Upper lobe of right lung (tissue), 1 donor: ENCODE measurements around the gene RCAN1. TPM values are rescaled to one million over a fixed set of nuclear protein-coding genes. Genes with fewer than 3 reads are reported as not detected.

Source experiments
- ATAC-seq: fragments of 200-7000 bp; cut with Tn5 transposase; one replicate; pipeline ENCODE4 v1.9.1; 2020; ENCODE audit warnings: mild to moderate bottlenecking, moderate library complexity
- DNase-seq: peaks from one replicate; pipeline ENCODE4 v3.0.0-alpha.2; 2020
- H3K27ac ChIP-seq: fragments of 200-600 bp; one replicate; pipeline ENCODE4 v1.8.0; 2022
- H3K27me3 ChIP-seq: fragments of 200-600 bp; one replicate; pipeline ENCODE4 v1.8.0; 2022; ENCODE audit warnings: mild to moderate bottlenecking
- H3K36me3 ChIP-seq: fragments of 200-600 bp; one replicate; pipeline ENCODE4 v1.8.0; 2022
- H3K4me1 ChIP-seq: fragments of 200-600 bp; one replicate; pipeline ENCODE4 v1.8.0; 2022
- H3K4me3 ChIP-seq: fragments of 200-600 bp; one replicate; pipeline ENCODE4 v1.8.0; 2022; ENCODE audit warnings: mild to moderate bottlenecking
- H3K9me3 ChIP-seq: fragments of 200-600 bp; one replicate; pipeline ENCODE4 v1.8.0; 2022
- CTCF ChIP-seq: fragments of 200-600 bp; IDR thresholded peaks from one replicate; pipeline ENCODE4 v1.8.0; 2022; ENCODE audit warnings: antibody characterized with exemption
- intact Hi-C: fragments of 100-400 bp; cut with DNase I; formaldehyde crosslinking; loops from one replicate; pipeline ENCODE4 v1.11.0; 2022
- total RNA-seq: library from RNA; stranded (reverse); fragmentation: NEBNext Ultra II Directional; extraction: Animal tissue kit (Norgen Biotek cat#: 25700); gene quantifications from one replicate; pipeline ENCODE4 v1.2.1, GENCODE V29; 2021
- donor health status: DM: no; HTN: yes; CAD: no; lungs with severe emphysema.

The RCAN1 gene
- total RNA-seq, 1 donor from 2014 or later, result 26.9 TPM

- peaks cover 10% of the 10 kb centered on the region for H3K4me1 ChIP-seq
- no peaks in the 10 kb centered on the region for H3K9me3 ChIP-seq
- ATAC-seq, result peak; percentile 92
- TF ChIP-seq CTCF, result peak; percentile 50
- no peaks in the 10 kb centered on the region for H3K27me3 ChIP-seq
- DNase-seq, result no peak
- no peak overlapping the region for H3K27ac ChIP-seq
- intact Hi-C loops, result no loop called here
- H3K36me3 ChIP-seq, result no peaks in the 10 kb centered on the region
- H3K4me3 ChIP-seq, result no peak overlapping the region
Measured at GRCh38 chr21:34582506-34583150, 32.3 kb downstream of the RCAN1 start.

- ATAC-seq (no peak), DNase-seq (no peak)
- Histone ChIP-seq H3K27ac (peak overlapping the region; percentile 0), H3K9me3 (no peaks in the 10 kb centered on the region), H3K4me1 (peaks cover 17% of the 10 kb centered on the region), H3K4me3 (no peak overlapping the region), H3K27me3 (no peaks in the 10 kb centered on the region), H3K36me3 (no peaks in the 10 kb centered on the region)
- TF ChIP-seq CTCF, result no peak
- intact Hi-C loops, result no loop called here
Measured at GRCh38 chr21:34580181-34580700, 34.7 kb downstream of the RCAN1 start.

GRCh38 chr21:34579411-34579810 is 35.5 kb downstream of the RCAN1 start:
- no peaks in the 10 kb centered on the region for H3K9me3 ChIP-seq
- H3K4me3 ChIP-seq, result no peak overlapping the region
- H3K27me3 ChIP-seq, result no peaks in the 10 kb centered on the region
- no peak overlapping the region for H3K27ac ChIP-seq
- no peak for TF ChIP-seq CTCF
- H3K4me1 ChIP-seq, result peaks cover 14% of the 10 kb centered on the region
- no peak for DNase-seq
- no peak for ATAC-seq
- intact Hi-C loops, result no loop called here
- H3K36me3 ChIP-seq, result no peaks in the 10 kb centered on the region

GRCh38 chr21:34576041-34576511 is 38.8 kb downstream of the RCAN1 start:
- DNase-seq, result no peak

GRCh38 chr21:34574601-34575529 is 40.0 kb downstream of the RCAN1 start:
- Histone ChIP-seq H3K4me1 (peaks cover 7% of the 10 kb centered on the region), H3K36me3 (no peaks in the 10 kb centered on the region), H3K27me3 (no peaks in the 10 kb centered on the region), H3K9me3 (no peaks in the 10 kb centered on the region), H3K4me3 (no peak overlapping the region), H3K27ac (no peak overlapping the region)
- no peak for ATAC-seq
- intact Hi-C loops, result no loop called here
- TF ChIP-seq CTCF, result no peak
- no peak for DNase-seq

More at GRCh38 chr21:34576041-34576511, 38.8 kb downstream of the RCAN1 start:
- ATAC-seq, result no peak
- no peaks in the 10 kb centered on the region for H3K27me3 ChIP-seq
- TF ChIP-seq CTCF, result no peak
- H3K27ac ChIP-seq, result no peak overlapping the region
- intact Hi-C loops, result no loop called here
- no peaks in the 10 kb centered on the region for H3K36me3 ChIP-seq
- no peak overlapping the region for H3K4me3 ChIP-seq
- H3K4me1 ChIP-seq, result peaks cover 7% of the 10 kb centered on the region
- H3K9me3 ChIP-seq, result no peaks in the 10 kb centered on the region
